Measurements from ENCODE around the gene STPG1. TPM values are rescaled to one million over a fixed set of nuclear protein-coding genes. Genes with fewer than 3 reads are reported as not detected.

STPG1 gene
- total RNA-seq, 4 donors from 2014 or later, result 1.0 to 11.5 (median 4.0) TPM

DNA sequence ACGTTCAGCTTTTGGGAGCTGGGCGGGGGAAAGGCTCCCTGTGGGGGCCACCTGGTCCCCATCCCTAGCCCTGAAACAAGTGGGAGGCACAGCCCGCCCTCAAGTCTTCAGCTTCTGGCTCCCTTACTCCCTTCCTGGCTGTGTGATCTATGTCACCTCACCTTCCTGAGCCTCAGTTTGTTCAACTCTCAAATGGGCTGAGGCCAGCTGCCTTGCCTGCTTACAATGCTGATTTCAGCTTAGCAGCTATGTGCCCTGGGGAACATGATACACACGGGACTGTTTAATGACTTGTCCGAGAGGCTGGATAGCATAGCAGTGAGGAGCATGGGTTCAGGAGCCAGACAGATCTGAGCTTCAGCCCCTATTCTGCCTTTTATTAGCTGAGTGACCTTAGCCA lies 75.1 kb downstream of the STPG1 start:
- Histone ChIP-seq H3K4me1 (no peaks in the 10 kb centered on the region), H3K9me3 (no peaks in the 10 kb centered on the region), H3K4me3 (no peak overlapping the region), H3K27me3 (no peaks in the 10 kb centered on the region), H3K27ac (no peak overlapping the region), H3K36me3 (no peaks in the 10 kb centered on the region)
- intact Hi-C loops (cut with DNase I; ENCODE audit: low total_unique reads), result no loop called here
- no peak for DNase-seq
- no peak for TF ChIP-seq POLR2A (IDR thresholded peaks at IDR 0.05)
- TF ChIP-seq, protein P1, sequence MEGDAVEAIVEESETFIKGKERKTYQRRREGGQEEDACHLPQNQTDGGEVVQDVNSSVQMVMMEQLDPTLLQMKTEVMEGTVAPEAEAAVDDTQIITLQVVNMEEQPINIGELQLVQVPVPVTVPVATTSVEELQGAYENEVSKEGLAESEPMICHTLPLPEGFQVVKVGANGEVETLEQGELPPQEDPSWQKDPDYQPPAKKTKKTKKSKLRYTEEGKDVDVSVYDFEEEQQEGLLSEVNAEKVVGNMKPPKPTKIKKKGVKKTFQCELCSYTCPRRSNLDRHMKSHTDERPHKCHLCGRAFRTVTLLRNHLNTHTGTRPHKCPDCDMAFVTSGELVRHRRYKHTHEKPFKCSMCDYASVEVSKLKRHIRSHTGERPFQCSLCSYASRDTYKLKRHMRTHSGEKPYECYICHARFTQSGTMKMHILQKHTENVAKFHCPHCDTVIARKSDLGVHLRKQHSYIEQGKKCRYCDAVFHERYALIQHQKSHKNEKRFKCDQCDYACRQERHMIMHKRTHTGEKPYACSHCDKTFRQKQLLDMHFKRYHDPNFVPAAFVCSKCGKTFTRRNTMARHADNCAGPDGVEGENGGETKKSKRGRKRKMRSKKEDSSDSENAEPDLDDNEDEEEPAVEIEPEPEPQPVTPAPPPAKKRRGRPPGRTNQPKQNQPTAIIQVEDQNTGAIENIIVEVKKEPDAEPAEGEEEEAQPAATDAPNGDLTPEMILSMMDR (IDR thresholded peaks at IDR 0.05), result no peak

DNA sequence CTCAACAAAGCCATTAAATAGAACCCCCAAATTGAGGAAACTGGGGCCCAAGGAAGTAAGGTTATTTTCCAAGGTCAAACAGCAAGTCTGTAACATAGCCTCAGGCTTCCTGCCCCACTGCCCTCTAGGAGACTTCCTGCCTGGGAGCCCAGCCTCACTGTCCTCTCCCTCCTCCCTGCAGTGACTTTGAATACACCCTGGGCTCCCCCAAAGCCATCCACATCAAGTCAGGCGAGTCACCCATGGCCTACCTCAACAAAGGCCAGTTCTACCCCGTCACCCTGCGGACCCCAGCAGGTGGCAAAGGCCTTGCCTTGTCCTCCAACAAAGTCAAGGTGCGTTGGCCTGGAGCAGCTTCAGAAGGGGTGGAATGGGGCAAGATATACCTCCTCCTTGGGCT lies 76.1 kb downstream of the STPG1 start:
- no peaks in the 10 kb centered on the region for H3K9me3 ChIP-seq
- DNase-seq, result no peak
- no peaks in the 10 kb centered on the region for H3K36me3 ChIP-seq
- no peaks in the 10 kb centered on the region for H3K27me3 ChIP-seq
- no peak overlapping the region for H3K4me3 ChIP-seq
- H3K27ac ChIP-seq, result no peak overlapping the region
- H3K4me1 ChIP-seq, result no peaks in the 10 kb centered on the region
- TF ChIP-seq POLR2A (IDR thresholded peaks at IDR 0.05), result no peak
- TF ChIP-seq, protein P1 (IDR thresholded peaks at IDR 0.05), result no peak
- intact Hi-C loops (cut with DNase I; ENCODE audit: low total_unique reads), result no loop called here

DNA sequence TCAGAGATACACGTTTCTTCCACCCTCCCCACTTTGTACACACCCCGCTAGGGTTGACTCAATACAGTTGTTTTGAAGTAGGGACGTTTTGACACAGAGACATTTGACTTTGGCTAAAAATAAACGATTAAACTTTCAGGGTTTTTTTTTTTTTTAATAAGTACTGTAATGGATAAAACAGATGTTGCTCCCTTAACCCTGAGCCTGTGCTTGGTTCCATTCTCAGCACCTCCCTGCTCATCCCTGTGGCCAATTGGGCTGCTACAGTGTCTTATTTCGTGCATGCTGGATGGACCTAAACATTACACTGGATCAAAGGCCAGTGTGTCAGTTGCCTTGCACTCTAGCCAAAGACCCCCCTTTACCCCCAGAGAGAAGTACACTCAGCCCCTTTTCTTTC lies 77.5 kb downstream of the STPG1 start:
- Histone ChIP-seq H3K4me3 (no peak overlapping the region), H3K27me3 (no peaks in the 10 kb centered on the region), H3K27ac (no peak overlapping the region), H3K9me3 (no peaks in the 10 kb centered on the region), H3K4me1 (no peaks in the 10 kb centered on the region), H3K36me3 (no peaks in the 10 kb centered on the region)
- intact Hi-C loops (cut with DNase I; ENCODE audit: low total_unique reads), result no loop called here
- TF ChIP-seq, protein P1 (IDR thresholded peaks at IDR 0.05), result no peak
- TF ChIP-seq POLR2A (IDR thresholded peaks at IDR 0.05), result no peak
- no peak for DNase-seq

- no peak overlapping the region for H3K27ac ChIP-seq
- no peaks in the 10 kb centered on the region for H3K4me1 ChIP-seq
- H3K4me3 ChIP-seq, result no peak overlapping the region
- H3K27me3 ChIP-seq, result no peaks in the 10 kb centered on the region
- no peaks in the 10 kb centered on the region for H3K9me3 ChIP-seq
- intact Hi-C loops (cut with DNase I; ENCODE audit: low total_unique reads), result no loop called here
- no peaks in the 10 kb centered on the region for H3K36me3 ChIP-seq
- no peak for DNase-seq
- no peak for TF ChIP-seq POLR2A (IDR thresholded peaks at IDR 0.05)
- TF ChIP-seq, protein P1 (IDR thresholded peaks at IDR 0.05), result no peak
Measured at GRCh38 chr1:24331961-24332673, 81.5 kb downstream of the STPG1 start.

GRCh38 chr1:24329797-24330543 lies 83.6 kb downstream of the STPG1 start:
- H3K9me3 ChIP-seq, result no peaks in the 10 kb centered on the region
- no peaks in the 10 kb centered on the region for H3K27me3 ChIP-seq
- no peaks in the 10 kb centered on the region for H3K36me3 ChIP-seq
- no peak overlapping the region for H3K27ac ChIP-seq
- intact Hi-C loops (cut with DNase I; ENCODE audit: low total_unique reads), result no loop called here
- no peak overlapping the region for H3K4me3 ChIP-seq
- TF ChIP-seq, protein P1 (IDR thresholded peaks at IDR 0.05), result no peak
- TF ChIP-seq POLR2A (IDR thresholded peaks at IDR 0.05), result no peak
- DNase-seq, result no peak
- H3K4me1 ChIP-seq, result no peaks in the 10 kb centered on the region
